HCT116 (cell line): ENCODE data around the gene FAM131C.

Experiments
- CTCF ChIP-seq, 3 experiments: fragments of 200-600 bp in 1 of 3; sonication (generic) in 1 of 3; IDR thresholded peaks in 2 of 3; conservative IDR thresholded peaks in 1 of 3; 2 replicates each; pipeline ENCODE4 v1.5.1; 2012 to 2017; ENCODE audit warnings: low read depth in 2 of 3, low read length in 2 of 3, antibody characterized with exemption in 1 of 3, borderline replicate concordance in 1 of 3, control low read depth in 1 of 3, mild to moderate bottlenecking in 1 of 3, mixed read lengths in 1 of 3, mixed run types in 1 of 3, moderate library complexity in 1 of 3; ENCODE audit not compliant: insufficient read depth in 1 of 3
- POLR2AphosphoS5 ChIP-seq: IDR thresholded peaks from 2 replicates; pipeline ENCODE4 v1.6.1; 2011; ENCODE audit warnings: mild to moderate bottlenecking, low read depth, low read length, moderate library complexity
- RAD21 ChIP-seq: IDR thresholded peaks from 2 replicates; pipeline ENCODE4 v1.6.1; 2012; ENCODE audit warnings: low read depth, mild to moderate bottlenecking
- REST ChIP-seq: IDR thresholded peaks from 2 replicates; pipeline ENCODE4 v1.6.1; 2012; ENCODE audit warnings: low read depth
- TCF7L2 ChIP-seq: IDR thresholded peaks from 2 replicates; pipeline ENCODE4 v1.7.0; 2011; ENCODE audit warnings: borderline replicate concordance, inconsistent platforms; ENCODE audit not compliant: insufficient read depth, insufficient read length; ENCODE audit errors: extremely low read depth

- TF ChIP-seq CTCF (IDR thresholded peaks at IDR 0.05 in 2 of 3, conservative IDR thresholded peaks at IDR 0.05 in 1 of 3; ENCODE audit: borderline replicate concordance in 1 of 3, insufficient read depth in 1 of 3, low read depth in 2 of 3, low read length in 2 of 3): no peak
- no peak for TF ChIP-seq REST
- no peak for TF ChIP-seq RAD21
- TF ChIP-seq TCF7L2: no peak
- TF ChIP-seq POLR2AphosphoS5: no peak
Measured at GRCh38 chr1:16031551-16031950, 41.9 kb downstream of the FAM131C start.
